SK-N-MC (cell line): ENCODE results near the gene RGR.

Experiments used
- EZH2 ChIP-seq: fragments of 200-600 bp; sonication (generic); IDR thresholded peaks from one replicate; pipeline ENCODE4 v1.6.1; 2017; ENCODE audit warnings: antibody characterized with exemption
- FOXP2 ChIP-seq: optimal IDR thresholded peaks from 2 replicates; pipeline ENCODE3; 2011; ENCODE audit warnings: mild to moderate bottlenecking, moderate library complexity; ENCODE audit not compliant: insufficient read depth; ENCODE audit errors: extremely low read length, control extremely low read depth
- POLR2AphosphoS5 ChIP-seq: IDR thresholded peaks from 2 replicates; pipeline ENCODE4 v1.6.1; 2012; ENCODE audit warnings: mild to moderate bottlenecking, low read depth, low read length, borderline replicate concordance

DNA sequence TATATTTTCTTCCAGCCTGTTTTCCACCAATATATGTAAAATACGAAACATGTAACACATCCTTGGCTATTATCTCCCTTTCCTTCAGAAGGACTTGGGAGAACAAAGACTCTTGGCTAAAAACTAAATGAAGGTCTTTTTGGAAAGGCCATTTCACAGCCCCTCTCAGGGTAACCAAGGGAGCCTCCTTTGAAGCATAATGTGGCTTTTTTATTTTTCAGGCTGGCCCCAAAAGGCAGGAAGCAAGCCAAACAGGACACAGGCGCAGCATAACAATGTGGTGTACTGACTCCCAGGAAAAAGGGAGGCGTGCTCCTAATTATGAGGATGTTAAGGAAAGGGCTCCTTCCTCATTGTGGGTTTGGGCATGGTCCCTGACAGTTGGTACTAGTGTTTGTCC, 53.2 kb downstream of the RGR start:
- TF ChIP-seq POLR2AphosphoS5, result no peak
- no peak for TF ChIP-seq FOXP2
- TF ChIP-seq EZH2, result no peak
